HEK293T (cell line): ENCODE results near the gene MSH3.

ENCODE experiments used
- ELF4 ChIP-seq: fragments of 450-650 bp; IDR thresholded peaks from 2 replicates; pipeline ENCODE4 v1.6.1; 2017; ENCODE audit warnings: antibody characterized with exemption
- FOXK2 ChIP-seq: fragments of 450-650 bp; IDR thresholded peaks from 2 replicates; pipeline ENCODE4 v1.6.1; 2016; ENCODE audit warnings: mild to moderate bottlenecking
- SP1 ChIP-seq: fragments of 450-650 bp; IDR thresholded peaks from 2 replicates; pipeline ENCODE4 v1.6.1; 2017
- SUZ12 ChIP-seq: fragments of 450-650 bp; IDR thresholded peaks from 2 replicates; pipeline ENCODE4 v1.6.1; 2016; ENCODE audit warnings: mild to moderate bottlenecking

GRCh38 chr5:80871541-80871961 is 217.1 kb downstream of the MSH3 start:
- TF ChIP-seq FOXK2 (no peak), SP1 (no peak), SUZ12 (no peak), ELF4 (no peak)
